HG02852 (cell line): Measurements from ENCODE around the gene NPTN.
"Not testable (repeated sequence)": the region's sequence is repeated elsewhere in the genome, so short reads cannot be mapped to it uniquely, and the experiment has no call there.

ENCODE experiments used
- ATAC-seq: cut with Tn5 transposase; IDR thresholded peaks from one replicate; pipeline ENCODE4 v1.9.1; 2021; ENCODE audit warnings: mild to moderate bottlenecking, moderate library complexity; ENCODE audit not compliant: unreplicated experiment

The NPTN gene

GRCh38 chr15:73633111-73633990 lies at the start of gene NPTN:
Gene NPTN (minus strand): TSS chr15:73633389. CDS start chr15:73633215, 174 bp downstream.
- ATAC-seq: peak; percentile 88

DNA sequence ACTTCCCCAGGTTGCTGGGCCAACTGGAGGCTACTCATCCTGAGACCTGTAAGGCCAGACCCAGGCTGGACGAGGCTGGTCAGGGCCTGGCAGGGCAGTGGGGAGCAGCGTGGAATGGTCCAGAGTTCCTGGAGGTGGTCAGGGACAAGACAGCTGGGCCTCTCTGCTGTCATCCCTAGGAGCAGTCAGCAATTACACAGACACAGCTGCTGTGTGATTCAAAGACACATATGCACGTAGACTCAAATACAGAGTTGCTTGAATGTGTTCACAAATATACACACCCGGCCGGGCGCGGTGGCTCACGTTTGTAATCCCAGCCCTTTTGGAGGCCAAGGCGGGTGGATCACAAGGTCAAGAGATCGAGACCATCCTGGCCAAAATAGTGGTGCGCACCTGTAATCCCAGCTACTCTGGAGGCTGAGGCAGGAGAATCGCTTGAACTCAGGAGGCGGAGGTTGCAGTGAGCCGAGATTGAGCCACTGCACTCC lies 49.5 kb upstream of the NPTN start:
- ATAC-seq: no peak

DNA sequence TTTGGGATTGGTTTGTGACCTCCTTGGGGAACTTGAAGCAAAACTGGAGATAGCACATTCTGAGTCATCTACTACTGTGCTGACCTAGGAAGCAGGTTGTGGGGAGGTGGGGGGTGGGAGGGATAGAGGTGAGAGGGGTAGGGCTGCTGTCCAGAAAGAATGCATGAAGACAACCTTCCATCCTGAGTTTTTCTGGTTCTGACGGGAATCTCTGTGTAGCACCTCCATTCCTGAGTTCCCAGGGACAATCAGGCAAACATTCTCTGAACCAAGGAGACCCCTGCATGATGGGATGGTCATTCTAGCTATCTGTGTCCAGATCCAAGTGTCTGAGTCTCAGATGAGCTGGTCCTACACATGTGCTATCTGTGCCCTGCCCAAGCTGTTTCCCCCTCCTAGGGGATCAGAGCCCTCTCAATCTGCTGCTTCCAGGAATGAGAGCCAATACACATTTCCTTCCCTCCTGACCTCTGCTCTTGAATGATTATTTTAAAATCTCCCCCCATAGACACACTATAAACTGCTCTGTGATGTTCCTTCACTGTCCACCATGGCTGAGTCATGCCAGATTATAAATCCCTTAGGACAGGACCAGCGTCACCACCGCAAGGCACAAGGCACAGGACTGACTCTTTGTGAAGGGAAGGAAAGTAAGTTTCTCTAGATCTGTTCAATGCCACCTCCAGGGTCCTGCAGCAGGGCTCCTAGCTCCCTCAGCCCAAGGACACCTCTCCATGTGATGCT lies 48.8 kb upstream of the NPTN start:
- ATAC-seq: no peak

DNA sequence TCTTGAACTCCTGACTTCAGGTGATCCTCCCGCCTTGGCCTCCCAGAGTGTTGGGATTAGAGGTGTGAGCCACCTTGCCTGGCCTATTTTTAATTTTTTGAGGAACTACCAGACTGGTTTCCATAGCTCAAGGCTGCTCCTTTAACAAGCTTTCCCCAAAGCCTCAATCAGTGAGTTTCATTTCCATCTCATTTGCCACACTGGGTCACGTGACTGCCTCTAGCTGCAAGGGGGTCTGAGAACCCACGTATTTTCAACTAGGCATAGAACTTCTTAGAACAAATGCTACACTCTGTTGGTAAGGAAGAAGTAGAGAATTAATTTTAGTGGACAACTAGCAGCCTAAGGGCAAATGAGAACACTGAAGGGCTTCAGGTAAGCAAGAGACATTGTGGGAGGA lies 47.9 kb upstream of the NPTN start:
- ATAC-seq: no peak

DNA sequence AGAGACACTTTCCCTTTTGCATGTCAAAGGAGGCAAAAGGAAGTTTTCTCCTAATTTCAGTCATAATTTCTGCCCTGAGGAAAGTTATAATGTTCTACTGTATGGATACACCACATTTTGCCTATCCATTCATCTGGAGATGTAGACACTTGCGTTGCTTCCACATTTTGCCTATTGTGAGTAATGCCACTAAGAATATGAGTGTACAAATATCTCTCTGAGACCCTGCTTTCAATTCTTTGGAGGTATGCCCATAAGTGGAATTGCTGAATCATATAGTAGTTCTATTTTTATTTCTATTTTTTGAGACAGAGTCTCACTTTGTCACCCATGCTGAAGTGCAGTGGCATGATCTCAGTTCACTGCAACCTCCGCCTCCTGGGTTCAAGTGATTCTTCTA lies 47.4 kb upstream of the NPTN start:
- no peak for ATAC-seq

DNA sequence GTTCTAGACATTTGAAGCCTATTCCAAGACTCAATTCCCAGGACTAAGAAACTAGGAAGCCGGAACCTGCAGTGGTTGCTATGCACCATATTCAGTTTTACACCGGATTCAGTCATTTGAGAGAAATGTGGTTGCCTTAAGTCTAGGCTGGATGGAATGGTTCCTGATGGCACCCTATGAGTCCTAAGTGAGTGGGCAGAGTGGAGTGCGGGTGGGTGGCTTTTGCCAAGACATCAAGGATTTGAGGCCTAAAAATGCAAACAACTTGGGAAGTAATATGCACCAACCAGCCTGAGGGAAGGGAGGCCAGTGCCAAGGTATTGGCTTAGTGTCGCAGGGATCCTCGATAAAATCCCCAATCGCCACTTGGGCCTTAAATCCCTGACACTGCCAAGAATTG lies 46.8 kb upstream of the NPTN start:
- no peak for ATAC-seq

DNA sequence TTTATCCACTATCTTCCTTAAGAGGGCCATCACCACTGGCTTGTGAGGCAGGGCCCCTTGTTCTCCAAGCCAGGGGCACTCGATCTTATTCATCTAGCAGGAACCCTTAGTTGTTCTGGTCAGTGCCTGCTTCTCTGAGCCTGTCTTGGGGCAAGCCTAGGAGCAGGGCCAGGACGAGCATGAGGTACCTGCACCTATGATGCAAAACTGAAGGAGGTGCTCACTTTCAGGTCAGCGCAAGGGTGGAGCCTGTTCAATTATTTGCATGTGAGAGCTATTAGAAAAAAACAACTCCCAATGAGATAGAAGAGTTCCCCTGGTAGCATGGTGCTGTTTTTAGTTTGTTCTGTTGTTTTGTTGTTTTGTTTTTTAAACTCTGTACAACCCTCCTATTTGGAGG lies 46.0 kb upstream of the NPTN start:
- ATAC-seq: no peak

GRCh38 chr15:73678498-73678897 lies 45.3 kb upstream of the NPTN start:
- no peak for ATAC-seq

DNA sequence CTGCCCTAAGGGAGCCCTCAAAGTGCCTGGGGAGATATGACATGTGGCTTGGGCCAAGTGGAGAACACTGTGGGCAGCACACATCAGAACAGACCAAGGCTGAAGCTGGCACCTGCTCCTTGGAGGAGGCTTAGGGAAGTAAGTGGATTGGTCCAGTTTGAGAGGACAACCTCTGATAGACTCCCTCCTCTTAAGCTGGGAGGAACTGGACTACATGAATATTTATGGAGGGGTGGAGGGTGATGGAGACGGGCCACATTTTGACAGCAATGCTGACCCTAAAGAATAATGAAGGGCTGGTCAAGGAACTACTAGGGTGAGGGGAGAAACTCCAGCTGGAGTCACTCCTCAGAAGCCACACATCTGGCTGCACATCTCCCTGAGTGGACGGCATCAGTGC lies 44.5 kb upstream of the NPTN start:
- no peak for ATAC-seq

DNA sequence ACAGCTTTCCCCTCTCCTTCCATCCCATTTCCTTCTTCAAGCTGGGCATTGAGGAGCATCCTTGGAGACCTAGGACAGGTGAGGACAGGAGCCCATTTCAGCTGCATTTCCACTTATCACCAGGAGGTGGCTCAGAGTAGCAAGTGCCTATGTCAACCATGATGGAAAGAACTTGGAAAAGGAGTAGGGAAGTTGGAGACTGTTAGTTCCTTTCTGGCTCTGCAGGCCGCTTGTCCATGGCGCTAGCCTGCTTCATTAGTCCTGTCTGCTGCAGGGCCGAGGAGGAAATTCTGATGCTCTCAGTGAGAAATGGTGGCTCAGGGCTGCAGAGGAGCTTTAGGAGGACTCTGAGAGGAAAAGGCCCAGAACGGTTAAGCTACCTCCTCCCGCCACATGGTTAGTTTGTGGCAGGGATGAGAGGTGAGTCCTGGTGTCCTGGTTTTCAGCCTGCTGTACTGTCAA lies 44.0 kb upstream of the NPTN start:
- no peak for ATAC-seq

GRCh38 chr15:73674587-73674986 lies 41.4 kb upstream of the NPTN start:
- no peak for ATAC-seq

GRCh38 chr15:73660455-73660854 lies 27.3 kb upstream of the NPTN start:
- no peak for ATAC-seq

DNA sequence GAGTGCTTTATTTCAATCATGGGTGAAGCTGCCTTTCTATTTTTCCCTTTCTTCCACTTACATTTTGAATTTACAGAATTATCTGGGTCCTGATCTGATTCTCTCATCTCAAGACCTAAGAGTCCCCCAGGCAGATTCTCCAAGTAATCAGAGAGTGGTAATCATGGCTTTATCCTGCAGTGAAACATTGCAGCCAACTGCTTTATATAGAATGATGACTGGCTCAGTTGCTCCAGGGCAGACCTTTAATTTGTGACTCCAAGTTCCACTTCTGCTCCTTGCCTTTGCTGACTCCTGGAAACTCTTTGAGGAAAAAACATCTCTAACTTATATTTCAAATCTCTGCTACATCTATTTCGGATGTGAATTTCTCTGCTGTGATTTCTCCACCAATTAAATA lies 25.5 kb upstream of the NPTN start:
- ATAC-seq: no peak

GRCh38 chr15:73655724-73656123 lies 22.5 kb upstream of the NPTN start:
- ATAC-seq: no peak

DNA sequence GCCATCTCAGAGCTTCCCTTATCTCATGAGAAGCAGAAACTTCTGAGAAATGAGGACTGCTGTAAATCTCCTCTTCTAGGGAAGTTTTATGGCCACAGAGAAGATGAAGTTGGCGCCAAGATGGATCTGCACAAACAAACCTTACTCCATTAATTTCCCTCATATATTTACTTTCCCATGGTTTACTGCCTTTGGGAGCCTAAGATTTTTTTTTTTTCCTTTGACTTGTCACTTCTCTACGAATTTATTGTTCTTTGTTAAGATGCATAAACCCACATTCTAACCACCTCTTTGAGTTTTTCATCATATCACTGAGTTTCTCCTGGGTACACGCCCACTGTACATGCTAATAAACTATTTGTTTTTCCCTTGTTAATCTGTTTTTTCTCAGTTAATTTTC lies 21.5 kb upstream of the NPTN start:
- ATAC-seq: no peak

GRCh38 chr15:73650416-73651126 lies 17.4 kb upstream of the NPTN start:
- no peak for ATAC-seq

- no peak for ATAC-seq
Observed at GRCh38 chr15:73648014-73648295, 14.8 kb upstream of the NPTN start.

DNA sequence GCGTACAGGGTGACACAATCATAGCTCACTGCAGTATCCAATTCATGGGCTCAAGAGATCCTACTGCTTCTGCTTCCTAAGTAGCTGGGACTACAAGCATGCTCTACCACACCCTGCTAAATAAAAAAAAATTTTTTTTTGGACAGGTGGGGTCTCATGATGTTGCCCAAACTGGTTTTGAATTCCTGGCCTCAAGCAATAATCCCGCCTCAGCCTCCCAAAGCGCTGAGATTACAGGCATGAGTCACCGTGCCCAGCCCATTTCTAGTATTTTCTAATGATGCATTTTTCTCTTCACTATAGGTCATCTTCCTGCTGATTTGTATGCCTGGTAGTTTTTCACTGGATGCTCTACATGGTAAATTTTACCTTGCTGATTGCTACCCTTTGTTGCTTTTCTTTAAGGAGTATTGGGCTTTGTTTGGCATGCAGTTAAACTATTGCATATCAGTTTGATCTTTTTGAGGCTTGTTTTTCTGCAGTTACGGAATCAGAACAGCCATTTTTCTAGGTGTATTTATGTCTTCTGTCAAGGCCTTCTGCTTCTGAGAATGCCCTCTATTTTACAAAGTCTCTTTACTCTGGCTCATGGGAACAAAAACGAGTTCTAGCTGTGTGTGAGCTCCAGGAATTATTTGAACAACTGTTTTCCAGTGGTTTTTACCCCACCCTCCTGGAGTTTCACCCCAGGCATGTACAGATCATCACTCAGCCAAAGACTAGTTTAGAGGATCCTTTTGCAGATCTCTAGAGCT lies 14.2 kb upstream of the NPTN start:
- ATAC-seq: no peak

DNA sequence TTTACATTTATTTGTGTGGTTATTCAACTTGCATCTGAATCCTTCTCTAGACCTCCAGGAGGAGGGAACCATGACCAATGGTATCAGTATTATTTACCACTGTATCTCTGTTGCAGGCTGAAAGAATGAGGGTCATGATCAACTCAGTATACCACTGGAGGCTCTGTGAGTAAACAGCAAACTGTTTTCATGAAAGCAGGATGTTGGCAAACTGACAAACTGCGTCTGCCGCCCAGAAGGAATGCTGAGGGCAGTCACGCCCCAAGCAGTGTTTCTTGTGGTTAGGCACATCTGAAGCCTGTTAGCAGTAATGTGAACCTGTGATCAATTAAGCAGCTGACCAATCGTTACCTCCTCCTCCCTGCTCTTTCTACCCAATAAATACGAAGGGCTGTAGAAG lies 6.3 kb upstream of the NPTN start:
- not testable (repeated sequence) for ATAC-seq

DNA sequence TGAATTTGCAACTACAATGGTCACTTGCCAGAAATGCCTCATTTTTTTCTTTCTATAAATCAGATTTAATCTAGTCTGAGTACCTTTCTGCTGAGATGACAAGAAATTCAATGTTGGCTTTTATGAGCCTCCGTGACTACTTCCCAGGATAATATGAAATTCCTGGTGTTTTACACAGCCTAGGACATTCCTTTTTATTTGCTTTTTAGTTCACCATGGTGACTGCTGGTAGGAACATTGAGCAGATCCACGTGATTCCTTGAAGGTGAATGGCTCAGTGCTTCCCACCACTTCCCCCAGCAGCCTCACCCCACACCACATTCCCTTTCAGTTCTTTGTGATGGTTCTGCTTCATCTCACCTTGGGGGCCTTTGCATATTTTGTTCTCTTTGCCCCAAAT lies 4.3 kb upstream of the NPTN start:
- ATAC-seq: no peak

DNA sequence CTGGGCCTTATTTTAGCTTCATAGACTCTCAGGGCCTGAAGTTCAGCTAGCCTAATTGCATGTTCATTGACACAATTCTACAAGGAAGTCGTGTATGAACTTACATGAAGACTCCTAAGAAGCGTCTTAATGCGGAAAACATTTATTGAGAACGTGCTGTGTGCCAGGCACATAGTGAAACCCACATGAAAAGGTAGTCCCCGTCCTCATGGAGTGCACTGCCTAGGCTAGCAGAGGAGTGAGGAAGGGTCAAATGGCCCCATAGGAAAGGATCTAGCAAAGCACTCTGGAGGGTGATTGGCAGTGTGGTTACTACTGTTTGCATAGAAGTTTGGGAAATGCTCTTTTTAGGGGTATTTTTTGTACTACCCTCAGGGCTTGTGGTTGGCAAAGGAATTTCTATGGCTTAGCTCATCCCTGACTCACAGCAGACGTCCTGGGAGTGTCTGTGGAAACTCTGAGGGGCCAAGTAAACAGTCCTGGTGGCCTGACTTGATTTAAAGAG lies 854 bp upstream of the NPTN start:
- ATAC-seq: no peak
